Neural progenitor cell (in vitro differentiated cells): ENCODE data around the gene OR6X1.

Experiments
- CTCF ChIP-seq: fragments of 200-600 bp; sonication (generic); IDR thresholded peaks from 2 replicates; pipeline ENCODE4 v1.5.1; 2017; ENCODE audit warnings: antibody characterized with exemption, mild to moderate bottlenecking
- EZH2phosphoT487 ChIP-seq: fragments of 200-600 bp; sonication (generic); IDR thresholded peaks from 2 replicates; pipeline ENCODE4 v1.6.1; 2017; ENCODE audit warnings: antibody characterized with exemption

- TF ChIP-seq CTCF = no peak
- TF ChIP-seq EZH2phosphoT487 = no peak
Measured at GRCh38 chr11:123719452-123719851, 34.9 kb downstream of the OR6X1 start.
